Astrocyte (in vitro differentiated cells and primary cell): ENCODE results near the gene ZMPSTE24.

ENCODE experiments used
- CTCF ChIP-seq: IDR thresholded peaks from 2 replicates; pipeline ENCODE4 v1.5.1; 2011; ENCODE audit warnings: low read depth, mild to moderate bottlenecking, inconsistent platforms, low read length, moderate library complexity; ENCODE audit not compliant: insufficient read depth
- EZH2 ChIP-seq: IDR thresholded peaks from 2 replicates; pipeline ENCODE4 v1.6.1; 2012; ENCODE audit warnings: mild to moderate bottlenecking, low read length, inconsistent platforms; ENCODE audit not compliant: insufficient read depth

- no peak for TF ChIP-seq EZH2
- TF ChIP-seq CTCF: peak; percentile 67
Observed at GRCh38 chr1:40315239-40315794, 57.3 kb downstream of the ZMPSTE24 start.
